GM21737 (cell line): ENCODE measurements around the gene CD300LD.

ENCODE experiments used
- ATAC-seq: cut with Tn5 transposase; IDR thresholded peaks from one replicate; pipeline ENCODE4 v1.9.1; 2021; ENCODE audit warnings: mild to moderate bottlenecking, moderate library complexity; ENCODE audit not compliant: unreplicated experiment

Gene CD300LD

DNA sequence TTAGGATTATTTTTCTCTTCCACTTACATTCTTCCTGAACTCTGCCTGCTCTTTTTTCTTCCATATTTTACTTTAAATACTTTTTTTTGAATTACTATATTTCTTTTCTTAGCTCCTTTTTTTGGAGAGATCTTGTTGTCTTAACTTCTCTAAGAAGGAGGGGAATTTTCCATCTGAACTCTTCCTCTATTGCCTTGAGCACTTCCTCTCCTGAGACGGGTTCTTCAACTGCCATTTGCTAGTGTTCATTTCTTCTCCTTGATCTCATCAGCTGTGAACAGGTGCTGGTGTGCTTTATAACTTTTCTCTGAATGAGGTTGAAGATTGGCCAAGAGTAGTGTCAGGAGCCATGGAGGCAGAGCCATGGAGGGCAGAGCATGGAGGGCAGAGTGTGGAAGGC is 15.1 kb upstream of the CD300LD start:
- ATAC-seq: no peak

DNA sequence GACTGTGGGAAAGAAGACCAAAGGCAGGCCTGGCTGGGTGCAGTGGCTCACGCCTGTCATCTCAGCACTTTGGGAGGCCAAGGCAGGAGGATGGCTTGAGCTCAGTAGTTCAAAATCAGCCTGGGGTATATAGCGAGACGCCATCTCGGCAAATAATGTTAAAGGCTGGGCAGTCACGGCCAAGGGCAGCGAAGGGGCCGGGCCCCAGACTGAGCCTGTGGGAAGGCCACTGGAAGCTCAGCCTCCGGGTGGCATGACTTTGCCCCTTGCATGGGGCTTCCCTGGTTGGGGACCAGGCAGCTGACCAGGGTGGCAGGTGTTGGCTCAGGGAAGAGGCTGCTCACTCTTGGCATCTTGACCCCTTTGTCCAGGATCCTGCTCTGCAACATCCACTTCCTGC is 14.0 kb upstream of the CD300LD start:
- no peak for ATAC-seq

DNA sequence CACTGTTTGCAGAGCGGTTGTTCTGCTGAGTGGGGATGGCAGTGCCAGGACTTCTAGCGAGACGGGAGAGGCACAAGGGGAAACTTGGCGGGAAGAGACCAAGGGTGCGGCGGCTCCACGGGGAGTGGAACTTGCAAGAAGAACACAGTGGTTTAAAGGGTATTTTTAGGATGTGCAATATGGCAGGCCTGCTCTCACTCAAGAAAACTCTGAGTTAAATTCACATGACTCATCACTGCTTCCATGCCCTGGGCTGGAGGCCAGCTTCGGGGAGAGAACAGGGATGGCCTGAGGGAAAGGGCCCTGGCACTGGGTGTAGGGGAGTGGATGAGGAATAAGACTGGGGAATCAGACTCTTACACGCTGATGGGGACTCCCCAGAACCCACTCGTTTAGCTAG is 13.3 kb upstream of the CD300LD start:
- no peak for ATAC-seq

DNA sequence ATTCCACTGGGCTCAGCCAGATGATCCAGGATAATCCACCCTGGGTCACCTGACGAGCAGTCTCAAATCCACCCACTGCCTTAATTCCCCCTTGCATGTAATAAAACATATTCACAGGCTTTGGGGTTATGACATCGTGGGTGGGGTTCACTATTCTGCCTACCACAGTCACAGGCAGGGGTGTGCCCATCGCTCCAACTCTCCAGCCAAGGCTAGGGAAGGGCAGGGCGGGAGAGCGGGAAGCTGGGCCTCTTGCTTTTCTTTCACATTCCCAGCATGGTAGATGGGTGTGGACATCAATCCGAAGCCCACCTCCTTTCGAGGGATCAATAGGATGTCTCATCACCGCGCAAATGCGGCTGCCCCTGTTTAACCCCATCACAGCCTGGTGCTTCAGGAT is 12.7 kb upstream of the CD300LD start:
- ATAC-seq: no peak

DNA sequence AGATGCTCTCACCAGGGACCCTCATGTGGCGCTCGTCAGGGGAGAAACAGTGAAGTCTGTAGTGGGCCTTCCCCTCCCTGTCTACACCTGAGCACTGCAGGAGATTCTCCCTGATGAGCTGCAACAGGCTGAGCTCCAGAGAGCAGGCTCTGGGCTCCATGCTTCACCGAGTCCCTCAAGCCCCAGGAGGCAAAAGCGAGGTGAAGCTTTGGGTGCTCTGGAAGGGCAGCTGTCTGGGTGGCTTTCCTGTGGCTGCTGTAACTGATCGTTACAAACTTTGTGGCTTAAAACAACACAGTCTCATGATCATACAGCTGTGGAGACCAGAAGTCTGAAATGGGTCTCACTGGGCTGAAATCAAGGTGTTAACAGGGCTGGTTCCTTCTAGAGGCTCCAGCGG is 12.1 kb upstream of the CD300LD start:
- no peak for ATAC-seq

DNA sequence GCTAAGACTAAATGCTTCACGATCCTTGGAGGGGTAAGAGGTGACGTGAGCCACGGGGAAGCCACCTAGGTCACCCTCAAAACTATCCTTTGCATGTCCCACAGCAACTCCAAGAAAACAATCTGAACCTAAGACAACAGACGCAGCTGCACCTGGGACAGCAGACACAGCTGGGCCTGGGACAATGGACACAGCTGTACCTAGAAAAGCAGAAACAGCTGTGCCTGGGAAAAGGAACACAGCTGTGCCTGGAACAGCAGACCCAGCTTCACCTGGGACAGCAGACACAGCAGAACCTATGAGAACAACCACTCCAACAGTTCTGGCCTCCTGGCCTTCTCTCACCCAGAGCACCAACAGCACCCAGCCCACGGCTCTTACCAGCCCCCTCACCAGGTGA is 11.7 kb upstream of the CD300LD start:
- ATAC-seq: no peak

DNA sequence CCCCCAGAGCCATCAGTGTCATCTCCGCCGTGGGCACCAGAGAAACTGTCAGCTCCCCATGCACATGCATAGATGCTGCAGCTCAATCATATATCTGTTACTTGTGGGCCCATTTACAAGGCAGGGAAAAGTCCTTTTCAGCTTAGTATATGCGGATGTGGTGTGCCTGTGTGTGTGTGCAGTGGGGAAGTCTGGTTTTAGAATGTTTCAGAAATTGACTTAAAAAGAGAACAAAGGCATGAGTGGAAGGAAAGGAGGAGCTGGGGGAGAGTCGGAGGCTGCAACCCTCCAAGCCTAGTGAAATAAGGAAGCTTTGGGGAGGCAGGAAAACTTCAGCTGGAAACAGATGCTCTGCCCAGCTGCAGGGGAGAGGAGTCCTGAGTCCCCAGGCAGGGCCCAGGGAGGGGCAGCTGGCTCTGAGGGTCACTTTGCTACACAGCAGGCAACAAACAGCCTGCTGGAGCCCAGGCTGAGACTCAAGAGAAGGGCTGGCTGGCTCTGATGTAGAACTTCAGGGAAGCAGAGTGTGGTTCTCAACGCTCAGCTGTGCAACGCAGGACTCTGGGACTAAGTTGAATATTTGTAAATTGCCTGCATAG is 11.1 kb upstream of the CD300LD start:
- ATAC-seq: no peak

DNA sequence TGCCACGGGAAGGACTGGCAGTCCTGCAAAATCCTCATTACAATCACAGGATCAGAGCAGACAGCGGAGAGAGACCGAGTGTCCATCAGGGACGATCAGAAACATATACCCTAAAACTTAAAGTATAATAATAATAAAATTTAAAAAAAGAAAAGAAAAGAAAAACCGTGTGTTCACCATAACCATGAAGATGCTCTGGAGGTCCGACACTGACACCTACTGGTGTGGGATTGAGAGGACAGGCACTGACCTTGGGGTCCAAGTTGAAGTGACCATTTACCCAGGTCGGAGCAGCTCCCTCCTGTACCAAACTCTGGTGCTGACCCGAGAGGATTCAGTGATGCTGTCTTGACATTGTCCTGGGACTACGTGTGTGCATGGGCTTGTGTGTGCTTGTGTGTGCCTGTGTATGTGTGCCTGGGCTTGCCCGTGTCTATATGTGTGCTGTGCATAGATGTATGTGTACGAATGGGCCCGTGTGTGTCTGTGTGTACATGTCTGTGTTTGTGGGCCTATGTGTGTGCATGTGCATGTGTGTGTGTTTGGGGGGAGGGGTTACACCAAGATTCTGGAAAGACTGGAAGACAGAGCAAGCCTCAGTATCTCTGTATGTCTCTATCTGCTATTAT is 10.0 kb upstream of the CD300LD start:
- no peak for ATAC-seq

DNA sequence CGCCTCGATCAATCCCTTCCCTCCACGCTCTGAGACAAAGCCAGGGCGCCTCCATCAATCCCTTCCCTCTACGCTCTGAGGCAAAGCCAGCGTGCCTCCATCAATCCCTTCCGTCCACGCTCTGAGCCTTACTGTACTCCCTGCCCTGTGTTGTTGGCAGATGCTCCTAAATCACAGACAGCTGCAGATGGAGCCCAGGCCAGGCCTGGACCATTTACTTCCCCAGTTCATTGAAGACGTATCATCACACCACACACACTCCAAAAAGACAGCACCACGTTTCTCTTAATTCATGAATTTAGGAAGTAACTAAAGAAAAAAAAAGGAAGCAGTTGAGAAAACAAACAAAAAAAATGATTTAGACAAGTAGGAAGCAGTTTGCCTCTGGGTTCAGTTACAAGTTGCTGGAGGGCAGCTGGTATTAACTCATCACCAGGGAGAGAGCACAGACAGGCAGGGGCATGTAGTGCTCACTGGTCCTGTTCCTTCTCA is 7.4 kb upstream of the CD300LD start:
- no peak for ATAC-seq

DNA sequence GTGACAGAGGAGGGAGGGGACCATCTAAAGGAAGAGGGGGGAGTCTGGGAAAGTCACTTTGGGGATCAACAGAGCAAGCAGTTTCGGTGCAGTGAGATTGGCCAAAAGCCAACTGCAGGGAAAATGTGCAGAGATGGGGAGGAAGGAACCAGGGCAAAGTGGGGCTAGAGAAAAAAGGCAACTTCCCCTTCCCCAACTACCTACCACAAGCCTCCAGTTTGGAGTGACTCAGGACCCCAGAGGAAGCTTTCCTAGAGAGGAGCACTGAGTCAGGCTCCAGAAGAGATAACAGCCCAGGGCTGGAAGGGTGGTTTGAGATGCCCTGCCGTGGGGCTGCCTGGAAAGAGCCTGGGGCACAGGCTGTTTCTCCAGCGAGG is 6.9 kb upstream of the CD300LD start:
- ATAC-seq: no peak

DNA sequence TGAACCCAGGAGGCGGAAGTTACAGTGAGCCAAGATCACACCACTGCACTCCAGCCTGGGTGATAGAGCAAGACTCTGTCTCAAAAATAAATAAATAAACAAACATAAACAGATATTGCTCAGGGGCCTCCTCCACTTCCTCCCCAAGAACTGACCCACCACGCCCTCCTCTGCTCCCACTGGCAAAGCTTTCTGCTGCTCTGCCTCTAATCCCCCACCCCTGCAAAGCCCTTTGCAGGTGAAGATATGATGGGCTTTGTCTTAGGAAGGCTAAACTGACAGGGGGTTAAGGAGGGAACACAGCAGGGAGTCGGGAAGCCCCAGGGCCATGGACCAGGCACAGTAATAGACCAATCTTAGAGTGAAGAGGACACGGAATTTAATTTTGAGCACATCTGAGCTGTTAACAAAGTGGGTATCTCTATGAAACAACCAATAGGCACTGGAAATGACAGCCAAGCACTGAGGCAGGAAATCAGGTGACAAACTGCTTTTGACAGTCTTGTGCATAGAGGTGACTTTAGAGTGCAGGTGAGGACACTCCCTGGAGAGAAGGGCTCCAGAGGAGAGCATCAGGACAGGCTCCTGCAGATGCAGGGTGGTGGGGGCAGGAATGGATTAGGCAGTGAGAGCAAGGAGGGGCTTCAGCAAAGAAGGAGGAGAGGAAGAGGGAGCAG is 6.4 kb upstream of the CD300LD start:
- no peak for ATAC-seq

DNA sequence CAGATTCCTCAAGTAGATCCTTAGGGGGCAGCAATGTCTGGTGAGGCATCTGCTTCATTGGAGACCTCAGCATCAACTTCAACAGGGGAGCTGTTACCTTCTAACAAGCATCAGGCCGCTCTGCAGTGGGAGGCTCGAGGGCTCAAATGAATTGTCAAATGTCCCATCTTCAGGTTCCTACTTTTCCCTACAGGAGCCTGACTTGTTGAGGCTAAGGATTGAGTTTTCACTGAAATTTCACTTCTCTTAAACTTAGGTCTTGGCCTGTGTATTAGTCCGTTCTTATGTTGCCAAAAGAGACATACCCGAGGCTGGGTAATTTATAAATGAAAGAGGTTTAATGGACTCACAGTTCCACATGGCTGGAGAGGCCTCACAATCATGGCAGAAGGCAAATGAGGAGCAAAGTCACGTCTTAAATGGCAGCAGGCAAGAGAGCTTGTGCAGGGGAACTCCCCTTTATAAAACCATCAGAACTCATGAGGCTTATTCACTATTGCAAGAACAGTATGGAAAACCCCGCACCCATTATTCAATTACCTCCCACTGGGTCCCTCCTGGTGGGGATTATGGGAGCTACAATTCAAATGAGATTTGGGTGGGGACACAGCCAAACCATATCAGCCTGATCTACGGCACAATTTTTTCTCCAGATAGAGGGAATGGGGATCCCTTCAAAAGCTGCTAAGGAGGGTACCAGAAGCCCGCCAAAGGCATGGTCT is 5.1 kb upstream of the CD300LD start:
- no peak for ATAC-seq

DNA sequence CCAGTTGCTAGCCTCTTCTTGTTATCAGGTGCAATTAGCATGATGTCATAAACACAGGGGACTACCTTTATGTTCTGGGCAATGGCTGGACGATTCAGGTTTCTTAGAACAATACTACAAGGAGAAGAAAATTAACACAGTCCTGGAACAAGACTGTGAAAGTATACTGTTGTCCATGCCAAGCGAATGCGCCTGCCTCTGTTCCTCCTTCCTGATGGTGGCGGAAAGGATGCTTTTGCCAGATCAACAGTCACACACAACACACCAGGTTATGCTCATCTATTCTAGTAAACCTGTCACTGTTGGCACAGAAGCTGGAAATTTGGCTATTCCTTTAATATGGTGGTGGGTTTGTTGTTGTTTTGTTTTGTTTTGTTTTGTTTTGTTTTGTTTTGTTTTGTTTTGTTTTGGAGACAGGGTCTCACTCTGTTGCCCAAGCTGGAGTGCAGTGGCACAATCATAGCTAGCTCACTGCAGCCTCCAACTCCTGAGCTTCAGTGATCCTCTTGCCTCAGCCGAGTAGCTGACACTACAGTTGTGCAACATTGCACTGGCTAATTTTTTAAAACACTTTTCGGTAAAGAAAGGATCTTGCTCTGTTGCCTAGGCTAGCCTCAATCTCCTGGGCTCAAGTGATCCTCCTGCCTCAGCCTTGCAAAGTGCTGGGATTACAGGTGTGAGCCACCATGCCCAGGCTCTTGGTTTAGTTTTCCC is 3.1 kb upstream of the CD300LD start:
- no peak for ATAC-seq

DNA sequence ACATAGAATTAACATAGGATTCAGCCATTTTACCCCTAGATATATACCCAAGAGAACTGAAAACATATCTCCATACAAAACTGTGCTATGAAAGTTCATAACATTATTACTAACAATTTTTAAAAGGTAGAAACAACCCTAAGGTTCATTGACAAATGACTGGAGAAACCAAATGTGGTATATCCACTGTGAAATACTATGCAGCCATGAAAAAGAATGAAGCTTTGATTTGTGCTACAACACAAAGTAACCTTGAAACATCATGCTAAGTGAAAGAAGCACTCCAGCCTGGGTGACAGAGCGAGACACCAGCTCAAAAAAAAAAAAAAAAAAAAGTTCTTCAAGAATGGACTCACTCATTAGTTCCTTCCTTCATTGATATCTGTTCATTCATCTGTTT is 580 bp downstream of the CD300LD start:
- no peak for ATAC-seq

DNA sequence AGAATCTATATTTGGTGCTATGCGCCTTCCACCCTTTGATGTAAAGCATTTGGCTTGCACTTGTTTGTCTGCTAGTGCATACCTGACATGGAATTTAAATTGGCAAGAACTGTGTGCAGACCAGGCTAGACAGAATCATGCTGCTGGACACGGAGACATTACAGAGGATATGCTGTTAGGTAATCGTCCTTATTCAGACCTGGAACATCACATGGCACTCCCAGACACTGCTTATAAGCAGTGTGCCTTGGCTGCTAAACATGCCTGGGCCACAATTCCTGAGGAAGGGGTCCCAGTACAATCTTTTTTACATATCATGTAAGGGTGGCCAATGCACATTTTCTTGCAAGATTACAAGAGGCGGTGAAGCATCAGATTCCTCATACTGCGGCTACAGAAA is 6.4 kb downstream of the CD300LD start:
- ATAC-seq: no peak

DNA sequence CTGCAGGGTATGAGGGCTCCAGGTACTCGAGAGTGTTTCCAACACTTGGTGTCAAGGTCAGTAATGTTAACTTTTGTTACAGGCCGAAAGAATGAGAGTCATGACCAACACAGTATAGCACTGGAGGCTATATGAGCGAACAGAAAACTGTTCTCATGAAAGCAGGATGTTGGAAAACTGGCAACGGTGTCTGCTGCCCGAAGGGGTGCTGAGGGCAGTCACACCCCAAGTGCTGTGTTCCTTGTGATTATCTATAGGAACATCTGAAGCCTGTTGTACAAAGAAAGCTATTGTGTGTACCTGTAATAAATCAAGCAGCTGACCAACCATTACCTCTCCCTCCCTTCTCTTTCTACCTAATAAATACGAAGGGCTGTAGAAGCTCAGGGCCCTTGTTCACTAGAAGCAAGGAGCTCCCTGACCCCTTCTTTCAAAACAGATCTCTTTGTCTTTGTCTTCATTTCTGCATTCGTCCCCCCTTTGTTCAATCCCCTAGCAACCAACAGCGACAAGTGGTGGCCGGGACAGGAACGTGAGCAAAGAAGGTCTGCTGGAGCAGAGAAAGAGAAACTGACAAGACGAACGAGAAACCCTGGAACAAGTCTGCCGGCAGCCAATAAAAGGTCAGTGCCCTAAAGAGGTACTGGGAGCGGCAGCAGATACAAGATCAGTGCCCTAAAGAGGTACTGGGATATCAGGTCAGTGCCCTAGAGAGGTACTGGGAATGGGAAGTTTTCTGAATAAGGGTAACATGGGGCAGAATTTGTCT is 7.6 kb downstream of the CD300LD start:
- ATAC-seq: no peak

DNA sequence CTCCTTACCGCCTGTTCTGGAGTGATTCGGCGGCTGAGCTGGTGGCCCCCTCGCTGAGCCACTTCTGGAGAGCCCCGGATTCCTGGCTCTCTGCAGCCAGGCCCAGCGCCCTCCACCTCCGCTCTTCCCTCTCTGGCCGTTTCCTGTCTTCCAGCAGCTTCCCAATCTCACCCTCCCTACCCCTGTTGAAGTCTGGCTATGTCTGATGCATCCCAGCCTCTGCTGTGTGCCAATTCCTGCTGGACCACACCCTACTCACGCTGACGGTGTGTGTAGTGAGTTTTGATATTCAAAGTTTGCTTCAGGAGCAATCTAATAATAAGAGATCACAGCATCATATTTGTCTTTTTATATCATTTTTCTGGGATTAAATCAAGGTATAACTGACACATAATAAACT is 9.4 kb downstream of the CD300LD start:
- ATAC-seq: no peak

DNA sequence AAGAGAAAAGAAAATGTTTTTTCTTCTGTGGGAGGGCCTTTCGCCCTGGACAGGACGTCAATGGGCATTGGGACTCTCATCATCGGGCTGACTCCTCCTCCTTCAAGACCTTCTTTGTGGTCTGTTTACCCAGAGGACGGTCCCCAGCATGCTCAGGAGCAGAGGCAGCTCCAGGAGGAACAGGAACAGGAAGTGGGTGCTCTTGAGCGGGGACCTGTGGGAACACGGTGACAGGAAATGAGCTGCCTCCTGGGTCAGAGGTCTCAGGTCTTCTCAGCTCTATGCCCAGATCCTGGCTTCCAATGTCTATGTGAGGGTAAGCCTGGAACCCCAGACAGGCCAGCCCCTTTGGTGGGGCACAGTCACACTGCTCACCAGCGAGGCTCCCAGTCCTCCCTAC is 12.2 kb downstream of the CD300LD start:
- no peak for ATAC-seq

DNA sequence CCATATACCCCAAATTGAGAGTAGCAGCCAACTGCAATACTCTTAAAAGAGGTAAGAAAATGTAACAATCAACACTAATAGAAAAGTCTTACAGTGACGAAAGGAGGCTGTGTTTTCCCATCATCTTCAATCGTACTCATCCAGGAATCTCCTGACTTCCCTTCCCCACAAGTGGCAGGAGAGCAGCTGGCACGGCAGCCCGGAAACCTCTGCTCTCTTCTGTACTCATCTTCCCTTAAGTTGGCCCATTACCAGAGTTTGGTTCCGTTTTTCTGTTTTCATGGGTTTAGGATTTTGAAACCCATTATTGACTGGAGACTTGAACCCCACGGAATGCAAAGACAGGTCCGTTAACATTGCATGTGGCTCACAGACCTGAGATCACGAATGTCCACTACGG is 13.1 kb downstream of the CD300LD start:
- no peak for ATAC-seq

DNA sequence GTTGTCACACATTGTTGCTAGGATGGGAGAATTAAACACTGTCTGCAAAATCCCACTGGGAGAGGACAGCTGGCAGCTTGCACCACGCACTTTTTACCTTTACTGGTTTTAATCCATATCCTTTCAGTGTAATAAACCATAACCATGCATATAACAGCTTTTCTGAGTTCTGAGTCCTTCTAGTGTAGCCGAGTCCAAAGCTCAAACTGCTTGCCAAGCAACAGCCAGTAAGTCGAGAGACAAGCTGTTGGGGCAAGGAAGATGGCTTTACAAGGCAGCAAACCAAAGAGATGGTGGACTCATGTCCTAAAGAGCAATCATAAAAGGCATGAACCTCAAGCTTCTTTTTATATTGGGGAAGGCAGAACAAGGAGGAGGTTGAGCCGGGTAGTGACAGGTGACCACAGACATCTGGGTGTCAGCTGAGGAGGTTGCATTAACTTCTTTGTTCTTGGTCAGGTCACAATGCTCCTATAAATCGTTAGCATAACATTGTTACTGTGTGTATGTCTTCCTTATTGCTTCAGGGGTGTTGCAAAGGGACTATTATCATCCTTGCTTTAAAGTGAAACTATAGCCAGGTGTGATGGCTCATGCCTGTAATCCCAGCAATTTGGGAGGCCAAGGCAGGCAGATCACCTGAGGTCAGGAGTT is 17.5 kb downstream of the CD300LD start:
- no peak for ATAC-seq
